ENCODE data around the gene MTUS2. TPM values are rescaled to one million over a fixed set of nuclear protein-coding genes. Genes with fewer than 3 reads are reported as not detected.
A peak's percentile ranks its signal among the peaks of the same experiment; 100 is the strongest.
"Not testable (repeated sequence)": the region's sequence is repeated elsewhere in the genome, so short reads cannot be mapped to it uniquely, and the experiment has no call there.

MTUS2 gene
- total RNA-seq, 1 donor from 2014 or later: 11.2 TPM

- no peak for DNase-seq
These were observed 138.3 kb downstream of the MTUS2 start for GRCh38 chr13:28958441-28958840.

- no peak for DNase-seq
These were observed 143.9 kb downstream of the MTUS2 start for GRCh38 chr13:28964052-28964451.

- no peak for DNase-seq
These were observed 144.7 kb downstream of the MTUS2 start for GRCh38 chr13:28964803-28965202.

- DNase-seq: no peak
These were observed 147.1 kb downstream of the MTUS2 start for GRCh38 chr13:28967029-28967915.

GRCh38 chr13:28976195-28976594, 156.1 kb downstream of the MTUS2 start:
- DNase-seq: no peak

- no peak for DNase-seq
These were observed 156.5 kb downstream of the MTUS2 start for GRCh38 chr13:28976636-28977035.

GRCh38 chr13:28978574-28978973, 158.4 kb downstream of the MTUS2 start:
- DNase-seq: no peak

- no peak for DNase-seq
These were observed 161.4 kb downstream of the MTUS2 start for GRCh38 chr13:28981530-28981929.

- peak; percentile 32 for DNase-seq
These were observed 163.5 kb downstream of the MTUS2 start for GRCh38 chr13:28983641-28984040.

- DNase-seq: no peak
These were observed 164.2 kb downstream of the MTUS2 start for GRCh38 chr13:28984326-28984725.

- no peak for DNase-seq
These were observed 164.7 kb downstream of the MTUS2 start for GRCh38 chr13:28984825-28985224.

- not testable (repeated sequence) for DNase-seq
These were observed 170.2 kb downstream of the MTUS2 start for GRCh38 chr13:28990378-28990777.

GRCh38 chr13:28991764-28992163, 171.6 kb downstream of the MTUS2 start:
- DNase-seq: no peak

- no peak for DNase-seq
These were observed 180.7 kb downstream of the MTUS2 start for GRCh38 chr13:29000826-29001225.

GRCh38 chr13:29005035-29005762, 185.1 kb downstream of the MTUS2 start:
- no peak for DNase-seq

- no peak for DNase-seq
These were observed 185.6 kb downstream of the MTUS2 start for GRCh38 chr13:29005763-29006120.

GRCh38 chr13:29006359-29006850, 186.3 kb downstream of the MTUS2 start:
- no peak for DNase-seq

GRCh38 chr13:29008296-29008695, 188.2 kb downstream of the MTUS2 start:
- no peak for DNase-seq

GRCh38 chr13:29020314-29020713, 200.2 kb downstream of the MTUS2 start:
- no peak for DNase-seq

GRCh38 chr13:29021311-29021710, 201.2 kb downstream of the MTUS2 start:
- DNase-seq: no peak

GRCh38 chr13:29021717-29022116, 201.6 kb downstream of the MTUS2 start:
- DNase-seq: no peak

GRCh38 chr13:29022410-29022809, 202.3 kb downstream of the MTUS2 start:
- DNase-seq: no peak

- DNase-seq: no peak
These were observed 202.8 kb downstream of the MTUS2 start for GRCh38 chr13:29022968-29023367.

Data from tongue (tissue), 2 donors.